ENCODE data around the gene GABRA5. TPM values are rescaled to one million over a fixed set of nuclear protein-coding genes. Genes with fewer than 3 reads are reported as not detected.

The GABRA5 gene
- total and polyA plus RNA-seq, 2 of the 8 experiments (the other 6 are each of a cell fraction or from before 2014, with no cell fraction given): 15.0 to 29.6 TPM

GRCh38 chr15:26883466-26883865 lies 16.6 kb downstream of the GABRA5 start:
- Histone ChIP-seq H3K27me3 (replicated peaks in 1 of 4; ENCODE audit: control insufficient read depth in 3 of 4, extremely low read depth in 1 of 4, insufficient read depth in 3 of 4, low read length in 3 of 4) (no peaks in the 10 kb centered on the region), H3K14ac (ENCODE audit: insufficient read length) (no peak overlapping the region), H3K9ac (replicated peaks in 1 of 4; ENCODE audit: extremely low read depth in 1 of 4, low read depth in 3 of 4, low read length in 3 of 4) (no peak overlapping the region), H3K36me3 (ENCODE audit: control insufficient read depth in 2 of 4, insufficient read depth in 4 of 4, low read length in 3 of 4) (no peaks in the 10 kb centered on the region; a peak in 1 of 8 replicates), H3K4me3 (ENCODE audit: extremely low read depth in 1 of 4, insufficient read depth in 2 of 4, low read depth in 3 of 4, low read length in 4 of 4) (no peak overlapping the region), H3K4ac (replicated peaks; ENCODE audit: insufficient read length, low read depth, low read length) (no peak overlapping the region), H2BK120ac (replicated peaks; ENCODE audit: low read depth, low read length) (no peak overlapping the region), H3K23me2 (ENCODE audit: low read depth, low read length) (no peaks in the 10 kb centered on the region; the same call in 1 of the 2 replicates), H3K9me3 (ENCODE audit: insufficient read depth in 2 of 2, low read depth in 1 of 2, low read length in 1 of 2) (no peaks in the 10 kb centered on the region), H3K79me1 (ENCODE audit: low read depth, low read length) (no peaks in the 10 kb centered on the region), H2AK5ac (ENCODE audit: low read depth, low read length) (no peak overlapping the region), H4K5ac (ENCODE audit: insufficient read length, low read depth, low read length) (no peak overlapping the region), H2BK20ac (ENCODE audit: low read length) (no peak overlapping the region), H2BK12ac (ENCODE audit: low read depth, low read length) (no peak overlapping the region), H2BK5ac (ENCODE audit: low read depth, low read length) (no peak overlapping the region), H3K4me1 (replicated peaks in 1 of 4; ENCODE audit: control insufficient read depth in 3 of 4, insufficient read depth in 4 of 4, low read length in 3 of 4) (no peaks in the 10 kb centered on the region), H4K8ac (ENCODE audit: extremely low read depth, insufficient read depth, low read length) (no peak overlapping the region), H4K20me1 (replicated peaks in 1 of 2; ENCODE audit: control insufficient read depth in 1 of 2, insufficient read depth in 2 of 2, low read length in 2 of 2) (no peaks in the 10 kb centered on the region), H4K91ac (replicated peaks; ENCODE audit: insufficient read length, low read length) (no peak overlapping the region), H2AFZ (ENCODE audit: low read length) (no peak overlapping the region), H3K23ac (ENCODE audit: insufficient read length) (no peak overlapping the region), H2BK15ac (ENCODE audit: low read length) (no peak overlapping the region), H3K56ac (replicated peaks; ENCODE audit: insufficient read length, low read depth, low read length) (no peak overlapping the region), H3K79me2 (ENCODE audit: control insufficient read depth in 1 of 2, insufficient read depth in 2 of 2, low read length in 2 of 2) (no peaks in the 10 kb centered on the region), H3K27ac (ENCODE audit: low read depth, low read length) (no peak overlapping the region), H3K18ac (ENCODE audit: extremely low read depth, low read length) (no peak overlapping the region), H3K4me2 (ENCODE audit: insufficient read depth in 1 of 2, low read depth in 2 of 2, low read length in 2 of 2) (no peak overlapping the region)
- FAIRE-seq (no peak), DNase-seq (ENCODE audit: low read depth in 1 of 2, low spot score in 2 of 2) (no peak)
- no peak for TF ChIP-seq TAF7 (optimal IDR thresholded peaks at IDR 0.05; ENCODE audit: borderline replicate concordance, low read depth, low read length)
- TF ChIP-seq SP4 (IDR thresholded peaks at IDR 0.05; ENCODE audit: low read length): no peak
- TF ChIP-seq CTBP2 (IDR thresholded peaks at IDR 0.05; ENCODE audit: borderline replicate concordance, insufficient read depth, insufficient read length, low read length): no peak
- no peak for TF ChIP-seq BRCA1 (IDR thresholded peaks at IDR 0.05; ENCODE audit: low read depth, low read length)
- no peak for TF ChIP-seq JUND (IDR thresholded peaks at IDR 0.05; ENCODE audit: low read length)
- no peak for TF ChIP-seq PHF8 (conservative IDR thresholded peaks at IDR 0.05; ENCODE audit: low read depth, low read length)
- no peak for TF ChIP-seq HDAC6 (IDR thresholded peaks at IDR 0.05; ENCODE audit: low read depth, low read length)
- no peak for TF ChIP-seq SRF (IDR thresholded peaks at IDR 0.05; ENCODE audit: low read depth, low read length)
- ChIA-PET POLR2A (ENCODE audit: partially characterized antibody) (no interaction called here), CTCF (ENCODE audit: partially characterized antibody) (interaction anchor here (0.8 kb wide), 1 partner anchor 100 kb away, joined by 3 read pairs; no protein-coding TSS in a partner anchor)
- 90% methylated on average over 12 of the region's 32 CpGs; no CpG with 5 or more reads in 1 of the 2 experiments for whole genome bisulfite sequencing, 2 experiments (ENCODE audit: extremely low coverage in 1 of 2, insufficient coverage in 1 of 2, insufficient read length in 1 of 2, insufficient replicate concordance in 2 of 2, low coverage in 1 of 2, low lambda C conversion rate in 2 of 2, missing lambda C conversion rate in 1 of 2)

Data from H1 (cell line).